SHP77 treated with DMSO at 0.1 percent for 48 hours (cell line): ENCODE data around the gene APOB.

ENCODE experiments used
- DNase-seq: peaks from one replicate; lab custom pipeline; 2025; lab: John Stamatoyannopoulos, UW

APOB gene, protein sequence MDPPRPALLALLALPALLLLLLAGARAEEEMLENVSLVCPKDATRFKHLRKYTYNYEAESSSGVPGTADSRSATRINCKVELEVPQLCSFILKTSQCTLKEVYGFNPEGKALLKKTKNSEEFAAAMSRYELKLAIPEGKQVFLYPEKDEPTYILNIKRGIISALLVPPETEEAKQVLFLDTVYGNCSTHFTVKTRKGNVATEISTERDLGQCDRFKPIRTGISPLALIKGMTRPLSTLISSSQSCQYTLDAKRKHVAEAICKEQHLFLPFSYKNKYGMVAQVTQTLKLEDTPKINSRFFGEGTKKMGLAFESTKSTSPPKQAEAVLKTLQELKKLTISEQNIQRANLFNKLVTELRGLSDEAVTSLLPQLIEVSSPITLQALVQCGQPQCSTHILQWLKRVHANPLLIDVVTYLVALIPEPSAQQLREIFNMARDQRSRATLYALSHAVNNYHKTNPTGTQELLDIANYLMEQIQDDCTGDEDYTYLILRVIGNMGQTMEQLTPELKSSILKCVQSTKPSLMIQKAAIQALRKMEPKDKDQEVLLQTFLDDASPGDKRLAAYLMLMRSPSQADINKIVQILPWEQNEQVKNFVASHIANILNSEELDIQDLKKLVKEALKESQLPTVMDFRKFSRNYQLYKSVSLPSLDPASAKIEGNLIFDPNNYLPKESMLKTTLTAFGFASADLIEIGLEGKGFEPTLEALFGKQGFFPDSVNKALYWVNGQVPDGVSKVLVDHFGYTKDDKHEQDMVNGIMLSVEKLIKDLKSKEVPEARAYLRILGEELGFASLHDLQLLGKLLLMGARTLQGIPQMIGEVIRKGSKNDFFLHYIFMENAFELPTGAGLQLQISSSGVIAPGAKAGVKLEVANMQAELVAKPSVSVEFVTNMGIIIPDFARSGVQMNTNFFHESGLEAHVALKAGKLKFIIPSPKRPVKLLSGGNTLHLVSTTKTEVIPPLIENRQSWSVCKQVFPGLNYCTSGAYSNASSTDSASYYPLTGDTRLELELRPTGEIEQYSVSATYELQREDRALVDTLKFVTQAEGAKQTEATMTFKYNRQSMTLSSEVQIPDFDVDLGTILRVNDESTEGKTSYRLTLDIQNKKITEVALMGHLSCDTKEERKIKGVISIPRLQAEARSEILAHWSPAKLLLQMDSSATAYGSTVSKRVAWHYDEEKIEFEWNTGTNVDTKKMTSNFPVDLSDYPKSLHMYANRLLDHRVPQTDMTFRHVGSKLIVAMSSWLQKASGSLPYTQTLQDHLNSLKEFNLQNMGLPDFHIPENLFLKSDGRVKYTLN (N-terminal part only)

GRCh38 chr2:21043744-21044532, at the start of gene APOB:
APOB (minus strand) TSS chr2:21044073; CDS start chr2:21043945, 128 bp downstream.
- DNase-seq, result no peak

- no peak for DNase-seq
Observed at GRCh38 chr2:21092308-21092869, 48.5 kb upstream of the APOB start.

DNA sequence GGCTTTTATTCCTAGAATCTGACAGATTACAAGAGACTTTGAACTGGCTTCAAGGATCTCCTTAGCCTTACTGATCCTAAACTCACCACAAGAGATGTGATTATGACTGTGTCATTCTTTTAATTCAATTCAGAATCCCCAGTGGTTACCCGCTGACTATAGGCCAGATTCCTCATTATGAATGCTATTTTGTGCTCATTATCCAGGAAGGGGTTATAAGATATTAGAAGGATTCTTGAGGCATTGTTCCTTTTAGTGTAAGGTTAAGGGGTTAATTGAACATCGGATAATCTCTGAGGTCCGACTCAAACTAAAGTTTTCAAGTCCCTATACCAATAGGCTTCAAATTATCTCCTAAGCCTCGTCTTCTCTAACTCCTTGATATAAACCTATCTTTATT, 40.5 kb upstream of the APOB start:
- DNase-seq, result no peak

DNA sequence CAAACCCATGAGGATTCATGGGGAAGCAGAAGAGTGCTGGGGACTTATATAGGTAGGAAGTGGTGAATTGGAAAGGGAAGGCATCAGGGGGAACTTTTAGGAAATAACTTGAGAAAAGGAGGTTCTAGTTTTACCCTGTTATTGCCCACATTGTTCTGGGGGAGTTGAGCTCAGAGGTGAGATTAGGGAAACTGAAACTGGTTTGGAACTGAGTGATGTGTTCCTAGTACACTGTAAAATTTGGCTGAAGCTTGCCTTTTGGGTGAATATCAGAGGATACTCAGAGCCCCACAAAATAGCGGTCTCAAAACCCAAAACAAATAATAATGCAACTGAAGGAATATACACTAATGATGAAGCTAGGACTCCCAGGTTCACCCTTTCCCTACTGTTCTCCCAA, 39.6 kb upstream of the APOB start:
- DNase-seq, result no peak

DNA sequence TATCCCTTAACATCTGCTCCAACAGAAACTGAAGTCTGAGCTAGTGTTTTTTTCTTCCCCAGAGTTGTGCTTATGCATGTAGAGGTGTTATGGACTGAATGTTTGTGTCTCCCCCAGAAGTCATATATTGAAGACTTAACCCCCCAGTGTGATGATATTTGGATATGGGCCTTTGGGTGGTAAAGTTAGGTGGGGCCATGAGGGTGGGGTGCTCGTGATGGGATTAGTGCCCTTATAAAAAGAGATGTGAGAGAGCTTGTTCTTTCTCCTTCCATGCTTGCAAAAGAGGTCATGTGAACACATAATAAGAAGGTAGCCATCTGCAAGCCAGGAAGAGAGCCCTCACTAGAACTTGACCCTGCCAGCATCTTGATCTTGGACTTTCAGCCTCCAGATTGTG, 34.4 kb upstream of the APOB start:
- DNase-seq, result no peak

DNA sequence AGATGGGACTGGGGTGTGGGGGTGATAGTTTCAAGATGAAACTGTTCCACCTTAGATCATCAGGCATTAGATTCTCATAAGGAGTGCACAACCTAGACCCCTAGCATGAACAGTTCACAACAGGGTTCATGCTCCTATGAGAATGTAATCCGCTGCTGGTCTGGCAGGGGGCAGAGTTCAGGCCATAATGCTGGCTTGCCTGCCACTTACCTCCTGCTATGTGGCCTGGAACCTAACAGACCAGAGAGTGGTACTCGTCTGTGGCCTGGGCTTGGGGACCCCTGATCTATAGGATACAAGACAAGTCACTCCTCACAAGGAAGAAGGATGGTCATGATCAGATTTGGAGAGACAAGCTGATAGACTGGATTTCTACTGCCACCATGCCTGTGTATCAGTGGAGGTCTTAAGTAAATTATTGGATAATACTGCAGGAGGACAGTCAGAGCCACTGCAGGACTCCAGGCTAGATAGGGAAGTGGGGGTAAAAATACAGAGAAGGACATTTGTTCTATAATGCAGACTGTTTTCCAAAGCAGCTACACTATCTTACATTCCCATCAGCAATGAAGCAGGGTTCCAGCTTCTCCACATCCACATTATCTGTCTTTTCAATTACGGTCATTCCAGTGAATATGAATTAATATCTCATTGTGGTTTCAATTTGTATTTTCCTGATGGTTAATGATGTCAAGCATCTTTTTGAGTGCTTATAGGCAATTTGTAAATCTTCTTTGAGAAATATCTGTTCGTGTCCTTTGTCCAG, 28.8 kb upstream of the APOB start:
- no peak for DNase-seq

GRCh38 chr2:21070341-21071257, 26.7 kb upstream of the APOB start:
- DNase-seq, result no peak

GRCh38 chr2:21069746-21070340, 26.0 kb upstream of the APOB start:
- no peak for DNase-seq

GRCh38 chr2:21067859-21068537, 24.1 kb upstream of the APOB start:
- DNase-seq, result no peak

DNA sequence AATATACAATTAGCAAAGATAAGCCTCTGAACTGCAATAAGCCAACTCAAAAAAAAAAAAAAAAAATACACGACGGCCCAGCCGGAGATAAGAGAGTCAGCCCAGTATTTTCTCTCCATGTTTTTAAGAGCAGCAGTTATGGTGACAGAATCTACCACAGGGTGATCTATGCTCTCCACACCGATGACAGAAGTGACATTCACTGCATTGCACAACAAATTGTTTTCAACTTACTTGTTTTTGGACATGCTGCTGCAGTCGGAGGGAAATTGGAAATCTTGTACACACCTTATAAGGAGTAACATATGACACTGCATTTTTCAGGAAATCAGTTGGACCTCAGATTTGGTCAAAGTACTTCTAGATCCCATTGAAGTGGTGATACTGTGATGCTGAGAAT, 23.3 kb upstream of the APOB start:
- DNase-seq, result no peak

- DNase-seq, result no peak
Observed at GRCh38 chr2:21059885-21060610, 16.2 kb upstream of the APOB start.

DNA sequence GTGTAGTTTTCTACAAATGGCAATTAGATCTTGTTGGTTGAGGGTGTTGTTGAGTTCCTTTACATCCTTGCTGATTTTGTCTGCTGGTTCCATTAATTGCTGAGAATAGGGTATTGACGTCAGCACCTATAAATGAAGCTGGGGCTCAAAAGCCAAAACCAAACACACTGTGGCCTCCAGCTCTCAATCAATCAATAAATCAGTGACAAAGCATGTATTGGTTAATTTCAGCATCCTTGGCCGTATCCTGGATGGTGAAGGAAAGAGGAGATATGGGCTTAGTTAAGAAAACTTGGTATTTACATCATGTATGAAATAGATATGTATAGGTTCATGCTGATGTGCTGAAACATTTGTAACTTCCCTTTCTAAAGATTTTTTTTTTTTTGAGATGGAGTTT, 13.2 kb upstream of the APOB start:
- DNase-seq, result no peak

- no peak for DNase-seq
Observed at GRCh38 chr2:21055879-21056790, 12.3 kb upstream of the APOB start.

DNA sequence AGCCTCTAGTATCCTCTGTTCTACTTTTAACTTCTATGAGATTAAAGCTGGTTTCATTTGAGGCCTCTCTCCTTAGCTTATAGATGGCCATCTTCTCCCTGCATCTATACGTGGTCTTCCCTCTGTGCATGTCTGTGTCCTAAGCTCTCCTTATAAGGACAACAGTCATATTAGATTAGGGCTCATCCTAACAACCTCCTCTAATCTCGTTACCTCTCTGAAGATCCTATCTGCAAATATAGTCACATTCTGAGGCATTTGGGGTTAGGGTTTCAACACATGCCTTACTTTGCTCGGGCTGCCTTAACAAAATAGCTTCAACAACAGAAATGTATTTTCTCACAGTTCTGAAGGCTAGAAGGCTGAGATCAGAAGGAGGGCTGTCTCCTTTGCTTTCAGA, 11.6 kb upstream of the APOB start:
- no peak for DNase-seq

DNA sequence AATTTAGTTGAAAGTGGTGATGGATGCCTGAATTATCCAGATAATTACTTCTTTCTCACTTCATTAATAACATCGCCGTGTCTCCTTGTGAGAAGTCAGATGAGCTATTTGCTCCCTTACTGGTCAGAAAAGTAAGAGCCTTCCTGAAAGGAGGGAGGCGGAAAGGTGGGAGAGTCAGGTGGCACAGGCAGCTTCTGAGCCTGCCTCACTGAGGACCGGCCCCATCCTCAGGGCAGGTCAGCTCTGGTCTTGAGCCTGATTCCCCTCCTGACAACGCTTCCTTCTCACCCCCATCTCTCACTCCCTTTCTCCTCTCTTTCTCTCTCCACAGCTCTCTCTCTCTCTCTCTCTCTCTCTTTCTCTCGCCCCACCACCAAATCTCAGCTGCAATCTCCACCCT, 10.1 kb upstream of the APOB start:
- DNase-seq, result no peak

DNA sequence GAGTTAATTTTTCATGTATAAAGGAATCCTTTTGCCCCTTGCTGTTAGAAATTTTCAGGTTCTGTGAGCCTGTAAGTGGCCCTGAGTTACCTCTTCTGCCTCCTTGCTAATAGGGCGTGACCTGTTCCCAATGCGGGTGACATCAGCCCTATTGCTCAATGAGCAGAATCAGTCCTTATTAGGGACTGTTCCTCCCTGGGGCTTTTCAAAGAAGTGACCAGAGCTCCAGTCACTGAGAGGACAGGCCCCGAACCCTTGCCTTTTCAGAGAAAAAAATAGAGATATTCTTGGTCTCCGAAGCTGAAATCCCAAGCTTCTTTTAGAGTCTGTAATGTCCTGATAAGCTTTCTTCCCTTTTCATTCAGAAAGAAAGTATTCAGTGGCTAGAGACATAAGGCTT, 8.2 kb upstream of the APOB start:
- DNase-seq, result no peak

DNA sequence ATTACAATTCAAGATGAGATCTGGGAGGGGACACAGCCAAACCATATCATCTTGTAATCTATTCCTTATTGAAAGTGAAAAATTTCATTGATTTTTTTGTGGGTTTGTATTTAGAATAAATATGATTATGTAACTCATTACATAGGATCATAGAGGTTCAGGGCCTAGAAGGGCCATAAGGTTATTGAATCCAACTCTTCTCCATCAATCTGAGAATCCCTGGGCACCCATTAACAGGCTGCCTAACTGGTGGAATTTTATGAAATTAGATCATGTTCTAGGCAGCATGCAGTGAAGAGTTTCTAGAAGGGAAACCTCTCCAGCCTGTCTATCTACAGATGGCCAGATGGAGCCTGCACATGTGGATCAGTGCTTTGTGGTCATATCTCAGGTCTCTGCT, 6.3 kb upstream of the APOB start:
- DNase-seq, result no peak
